Right forelimb (tissue), 1 donor: ENCODE data around the gene TMEM121.

Experiments used
- DNase-seq: peaks from one replicate; pipeline ENCODE4 v3.0.0-alpha.2; 2018

Gene TMEM121

GRCh38 chr14:105487449-105487985, 38.9 kb upstream of the TMEM121 start:
- DNase-seq = peak; percentile 73

GRCh38 chr14:105487986-105488777, 38.2 kb upstream of the TMEM121 start:
- DNase-seq = no peak

GRCh38 chr14:105488781-105489541, 37.4 kb upstream of the TMEM121 start:
- peak; percentile 54 for DNase-seq

GRCh38 chr14:105489542-105490266, 36.7 kb upstream of the TMEM121 start:
- DNase-seq = peak; percentile 91

- no peak for DNase-seq
These were observed 36.2 kb upstream of the TMEM121 start for GRCh38 chr14:105490267-105490571.

- DNase-seq = peak; percentile 100
These were observed 35.6 kb upstream of the TMEM121 start, which contains the start of gene TEDC1 for GRCh38 chr14:105490572-105491365. TSS of gene TEDC1 (plus strand) at chr14:105491246. CDS start at chr14:105491376, 130 bp downstream.

- DNase-seq = peak; percentile 79
These were observed 34.9 kb upstream of the TMEM121 start for GRCh38 chr14:105491366-105491973.

GRCh38 chr14:105492031-105492970, 34.1 kb upstream of the TMEM121 start:
- DNase-seq = peak; percentile 52

- peak; percentile 46 for DNase-seq
These were observed 33.2 kb upstream of the TMEM121 start for GRCh38 chr14:105492971-105493871.

GRCh38 chr14:105493921-105494605, 32.3 kb upstream of the TMEM121 start:
- DNase-seq = peak; percentile 42

GRCh38 chr14:105494606-105494929, 31.8 kb upstream of the TMEM121 start:
- no peak for DNase-seq

- DNase-seq = peak; percentile 61
These were observed 31.0 kb upstream of the TMEM121 start for GRCh38 chr14:105495101-105495989.

- no peak for DNase-seq
These were observed 30.2 kb upstream of the TMEM121 start for GRCh38 chr14:105495990-105496830.

- DNase-seq = no peak
These were observed 29.4 kb upstream of the TMEM121 start for GRCh38 chr14:105496831-105497591.

GRCh38 chr14:105497671-105498429, 28.5 kb upstream of the TMEM121 start:
- no peak for DNase-seq
